HEK293 (cell line): Measurements from ENCODE around the gene AFG1L.

Source experiments
- CTCF ChIA-PET: fragments of 350-600 bp; formaldehyde crosslinking; extraction: SDS; loops from one replicate; lab custom pipeline; 2021; ENCODE audit warnings: antibody characterized with exemption; lab: Yijun Ruan, JAX
- POLR2A ChIA-PET: fragments of 300-600 bp; formaldehyde crosslinking; extraction: SDS; loops from one replicate; lab custom pipeline; 2020; ENCODE audit warnings: antibody characterized with exemption, inconsistent platforms; lab: Yijun Ruan, JAX
- H3K27ac ChIP-seq: fragments of 200-500 bp; sonication (Bioruptor generic); 2 replicates; pipeline ENCODE4 v1.5.1; 2014; ENCODE audit warnings: low read depth, low read length, control low read depth, inconsistent platforms; ENCODE audit errors: extremely low read depth
- H3K36me3 ChIP-seq, 2 experiments: fragments of 200-500 bp in 1 of 2; sonication (Bioruptor generic) in 1 of 2; 1 replicate in 1 of 2; 2 replicates in 1 of 2; pipeline ENCODE4 v1.5.1; 2014 to 2017; ENCODE audit warnings: inconsistent platforms in 2 of 2, low read length in 2 of 2; ENCODE audit not compliant: control insufficient read depth in 2 of 2, insufficient read depth in 1 of 2
- H3K4me1 ChIP-seq: fragments of 200-500 bp; sonication (Bioruptor generic); 2 replicates; pipeline ENCODE4 v1.5.1; 2014; ENCODE audit warnings: mild to moderate bottlenecking, low read length, inconsistent platforms; ENCODE audit not compliant: control insufficient read depth, insufficient read depth
- H3K4me3 ChIP-seq: 2 replicates; pipeline ENCODE4 v1.5.1; 2011; ENCODE audit warnings: low read depth, mild to moderate bottlenecking, control low read depth, low read length, moderate library complexity
- H3K9me3 ChIP-seq: fragments of 200-500 bp; sonication (Bioruptor generic); 2 replicates; pipeline ENCODE4 v1.5.1; 2014; ENCODE audit warnings: low read depth, low read length, inconsistent platforms; ENCODE audit not compliant: control insufficient read depth, insufficient read depth
- FEZF1 ChIP-seq: fragments of 450-650 bp; formaldehyde crosslinking; IDR thresholded peaks from 2 replicates; pipeline ENCODE4 v1.5.1; 2016; ENCODE audit warnings: missing biosample characterization, missing genetic modification characterization
- IKZF3 ChIP-seq: fragments of 450-650 bp; IDR thresholded peaks from 2 replicates; pipeline ENCODE4 v1.5.0; 2018; ENCODE audit warnings: missing biosample characterization, mild to moderate bottlenecking, missing genetic modification characterization, moderate library complexity
- KLF1 ChIP-seq: fragments of 450-650 bp; formaldehyde crosslinking; IDR thresholded peaks from 2 replicates; pipeline ENCODE4 v1.5.1; 2016; ENCODE audit warnings: missing biosample characterization, missing genetic modification characterization
- MZF1 ChIP-seq: fragments of 450-650 bp; formaldehyde crosslinking; IDR thresholded peaks from 2 replicates; pipeline ENCODE4 v1.5.1; 2017; ENCODE audit warnings: missing biosample characterization, missing genetic modification characterization, borderline replicate concordance
- PRDM2 ChIP-seq: fragments of 450-650 bp; formaldehyde crosslinking; IDR thresholded peaks from 2 replicates; pipeline ENCODE4 v1.5.1; 2016; ENCODE audit warnings: missing biosample characterization, missing genetic modification characterization, borderline replicate concordance
- PRDM6 ChIP-seq: fragments of 450-650 bp; formaldehyde crosslinking; IDR thresholded peaks from 2 replicates; pipeline ENCODE4 v1.5.1; 2017; ENCODE audit warnings: missing biosample characterization, missing genetic modification characterization
- RBAK ChIP-seq: fragments of 450-650 bp; formaldehyde crosslinking; IDR thresholded peaks from 2 replicates; pipeline ENCODE4 v1.5.1; 2016; ENCODE audit warnings: missing biosample characterization, missing genetic modification characterization
- SP3 ChIP-seq: fragments of 450-650 bp; formaldehyde crosslinking; IDR thresholded peaks from 2 replicates; pipeline ENCODE4 v1.5.1; 2016; ENCODE audit warnings: missing biosample characterization, missing genetic modification characterization
- ZBTB11 ChIP-seq: fragments of 450-650 bp; formaldehyde crosslinking; conservative IDR thresholded peaks from 2 replicates; pipeline ENCODE4 v1.5.1; 2016; ENCODE audit warnings: low read depth, missing biosample characterization, missing genetic modification characterization
- ZBTB26 ChIP-seq: fragments of 450-650 bp; formaldehyde crosslinking; optimal IDR thresholded peaks from 2 replicates; pipeline ENCODE3; 2016; ENCODE audit warnings: missing biosample characterization, mild to moderate bottlenecking, missing genetic modification characterization
- ZBTB44 ChIP-seq: fragments of 450-650 bp; IDR thresholded peaks from 2 replicates; pipeline ENCODE4 v1.5.1; 2018; ENCODE audit warnings: missing biosample characterization, mild to moderate bottlenecking, missing genetic modification characterization
- ZEB2 ChIP-seq: fragments of 450-650 bp; formaldehyde crosslinking; IDR thresholded peaks from 2 replicates; pipeline ENCODE4 v1.5.1; 2016; ENCODE audit warnings: missing biosample characterization, missing genetic modification characterization
- ZFHX2 ChIP-seq: fragments of 450-650 bp; formaldehyde crosslinking; conservative IDR thresholded peaks from 2 replicates; pipeline ENCODE4 v1.5.1; 2016; ENCODE audit warnings: missing biosample characterization, missing genetic modification characterization
- ZNF10 ChIP-seq: fragments of 450-650 bp; formaldehyde crosslinking; IDR thresholded peaks from 2 replicates; pipeline ENCODE4 v1.5.1; 2017; ENCODE audit warnings: missing biosample characterization, missing genetic modification characterization
- ZNF174 ChIP-seq: fragments of 450-650 bp; formaldehyde crosslinking; IDR thresholded peaks from 2 replicates; pipeline ENCODE4 v1.5.0; 2017; ENCODE audit warnings: missing biosample characterization, mild to moderate bottlenecking, missing genetic modification characterization
- ZNF184 ChIP-seq: fragments of 450-650 bp; IDR thresholded peaks from 2 replicates; pipeline ENCODE4 v1.5.1; 2018; ENCODE audit warnings: missing biosample characterization, mild to moderate bottlenecking, missing genetic modification characterization
- ZNF398 ChIP-seq: fragments of 450-650 bp; formaldehyde crosslinking; IDR thresholded peaks from 2 replicates; pipeline ENCODE4 v1.5.1; 2017; ENCODE audit warnings: missing biosample characterization, missing genetic modification characterization
- ZNF423 ChIP-seq: fragments of 450-650 bp; formaldehyde crosslinking; IDR thresholded peaks from 2 replicates; pipeline ENCODE4 v1.5.1; 2016; ENCODE audit warnings: missing biosample characterization, missing genetic modification characterization
- ZNF529 ChIP-seq: fragments of 450-650 bp; formaldehyde crosslinking; IDR thresholded peaks from 2 replicates; pipeline ENCODE4 v1.5.1; 2017; ENCODE audit warnings: missing genetic modification characterization, missing biosample characterization; ENCODE audit not compliant: insufficient replicate concordance
- ZNF792 ChIP-seq: fragments of 450-650 bp; formaldehyde crosslinking; IDR thresholded peaks from 2 replicates; pipeline ENCODE4 v1.5.1; 2016; ENCODE audit warnings: missing biosample characterization, missing genetic modification characterization

AFG1L gene

GRCh38 chr6:108559097-108559883 lies 264.4 kb downstream of the AFG1L start:
- H3K36me3 ChIP-seq, result no peaks in the 10 kb centered on the region
- ChIA-PET POLR2A (interaction anchor here (0.9 to 2.6 kb wide), 17 partner anchors 8 to 601 kb away, joined by 3 to 24 read pairs (median 5); partner anchors contain the start of genes ARMC2, CEP57L1, SEC63 and SESN1), CTCF (interaction anchor here (0.6 to 1.1 kb wide), 4 partner anchors 9 to 534 kb away, joined by 3 to 8 read pairs (median 4); no protein-coding TSS in a partner anchor)
- peak overlapping the region; percentile 85 for H3K4me3 ChIP-seq
- H3K4me1 ChIP-seq, result peaks cover 10% of the 10 kb centered on the region
- H3K27ac ChIP-seq, result peak overlapping the region; percentile 100
- H3K9me3 ChIP-seq, result no peaks in the 10 kb centered on the region
- peak; percentile 42 for TF ChIP-seq SP3 (tag by site-specific recombination)
- TF ChIP-seq IKZF3, result peak; percentile 93
- peak; percentile 78 for TF ChIP-seq ZBTB26 (tag by site-specific recombination)
- TF ChIP-seq ZBTB44 (tag by site-specific recombination), result no peak
- peak; percentile 77 for TF ChIP-seq ZEB2 (tag by site-specific recombination)
- peak; percentile 69 for TF ChIP-seq ZFHX2
- TF ChIP-seq ZNF184 (tag by site-specific recombination), result no peak
- TF ChIP-seq FEZF1 (tag by site-specific recombination), result no peak
- TF ChIP-seq ZNF10, result no peak
- TF ChIP-seq PRDM6 (tag by site-specific recombination), result no peak
- no peak; the same call in 1 of the 2 replicates for TF ChIP-seq MZF1 (tag by site-specific recombination)
- no peak for TF ChIP-seq ZNF529
- peak; percentile 43; the same call in 1 of the 2 replicates for TF ChIP-seq ZBTB11 (tag by site-specific recombination)
- TF ChIP-seq ZNF792 (tag by site-specific recombination), result no peak
- peak; percentile 99 for TF ChIP-seq ZNF398 (tag by site-specific recombination)
- TF ChIP-seq ZNF174 (tag by site-specific recombination), result no peak
- TF ChIP-seq KLF1 (tag by site-specific recombination), result no peak; the same call in 1 of the 2 replicates
- peak; percentile 61; the same call in 1 of the 2 replicates for TF ChIP-seq ZNF423 (tag by site-specific recombination)
- no peak for TF ChIP-seq PRDM2 (tag by site-specific recombination)
- no peak for TF ChIP-seq RBAK (tag by site-specific recombination)
